HepG2 (cell line): ENCODE measurements around the gene CORO7. TPM values are rescaled to one million over a fixed set of nuclear protein-coding genes. Genes with fewer than 3 reads are reported as not detected.

ENCODE experiments used
- ATAC-seq: fragments of 200-7000 bp; cut with Tn5 transposase; 3 replicates; pipeline ENCODE4 v1.9.1; 2020; ENCODE audit warnings: mild to moderate bottlenecking, moderate library complexity
- BruUV-seq: library from RNA; stranded (reverse); fragments of 400-500 nt; replicated peaks from 2 replicates; lab custom pipeline; 2021; lab: Mats Ljungman, UMichigan
- CTCF ChIA-PET: fragments of 300-600 bp; formaldehyde crosslinking; extraction: SDS; loops from one replicate; lab custom pipeline; 2021; ENCODE audit warnings: low total read pairs, inconsistent platforms, low intra/inter-chr PET ratio; lab: Yijun Ruan, JAX
- POLR2A ChIA-PET: fragments of 350-600 bp; sonication (Branson Sonifier 250); formaldehyde crosslinking; loops from one replicate; lab custom pipeline; 2020; ENCODE audit warnings: antibody characterized with exemption, inconsistent platforms; lab: Yijun Ruan, JAX
- DNase-seq: peaks from one replicate; pipeline ENCODE4 v3.0.0-alpha.2; 2015; ENCODE audit warnings: low spot score
- FAIRE-seq: peaks from 3 replicates; lab custom pipeline; 2011; peaks lifted over from hg19 to GRCh38; lab: Jason Lieb, UNC
- H2AFZ ChIP-seq: one replicate; pipeline ENCODE4 v1.6.1; 2011; ENCODE audit warnings: low read length, inconsistent platforms
- H3K27ac ChIP-seq: fragments of 300-600 bp; 3 replicates; pipeline ENCODE4 v1.8.0; 2011; ENCODE audit warnings: mixed run types, mild to moderate bottlenecking, mixed read lengths, low read length, inconsistent platforms; ENCODE audit not compliant: insufficient read depth; ENCODE audit errors: extremely low read length
- H3K27me3 ChIP-seq, 2 experiments: fragments of 200-600 bp in 1 of 2; 2 replicates in 1 of 2; 3 replicates in 1 of 2; pipeline versions ENCODE4 v1.6.0 to v1.8.0; 2011; ENCODE audit warnings: low read length in 2 of 2, mild to moderate bottlenecking in 2 of 2, moderate library complexity in 2 of 2, inconsistent platforms in 1 of 2; ENCODE audit not compliant: insufficient read depth in 2 of 2, control insufficient read depth in 1 of 2
- H3K36me3 ChIP-seq, 2 experiments: fragments of 200-600 bp in 1 of 2; replicated peaks in 1 of 2; 2 replicates in 1 of 2; 3 replicates in 1 of 2; pipeline versions ENCODE4 v1.5.1 to v1.8.0; 2011; ENCODE audit warnings: low read length in 2 of 2, inconsistent platforms in 1 of 2; ENCODE audit not compliant: insufficient read depth in 2 of 2, control insufficient read depth in 1 of 2
- H3K4me1 ChIP-seq: 2 replicates; pipeline ENCODE4 v1.5.1; 2012; ENCODE audit warnings: low read length, inconsistent platforms; ENCODE audit not compliant: insufficient read depth
- H3K4me2 ChIP-seq: 2 replicates; pipeline ENCODE4 v1.6.0; 2011; ENCODE audit warnings: low read depth, low read length, inconsistent platforms
- H3K4me3 ChIP-seq, 3 experiments: fragments of 200-600 bp in 1 of 3; sonication (generic), shearing (Covaris generic) in 1 of 3; replicated peaks in 1 of 3; 2 replicates each; pipeline ENCODE4 v1.5.1; 2011 to 2016; ENCODE audit warnings: low read length in 3 of 3, inconsistent platforms in 2 of 3, low read depth in 2 of 3, mild to moderate bottlenecking in 2 of 3, control low read depth in 1 of 3, mixed read lengths in 1 of 3; ENCODE audit not compliant: insufficient read depth in 1 of 3
- H3K79me2 ChIP-seq: one replicate; pipeline ENCODE4 v1.6.1; 2011; ENCODE audit warnings: low read length, inconsistent platforms; ENCODE audit not compliant: insufficient read depth
- H3K9ac ChIP-seq: 2 replicates; pipeline ENCODE4 v1.6.0; 2011; ENCODE audit warnings: mild to moderate bottlenecking, low read depth, low read length, inconsistent platforms; ENCODE audit not compliant: insufficient read depth
- H3K9me3 ChIP-seq: 2 replicates; pipeline ENCODE4 v1.5.1; 2012; ENCODE audit warnings: mild to moderate bottlenecking, low read length
- H4K20me1 ChIP-seq: 2 replicates; pipeline ENCODE4 v1.6.0; 2011; ENCODE audit warnings: inconsistent platforms, mild to moderate bottlenecking, low read length, moderate library complexity; ENCODE audit not compliant: insufficient read depth
- GABPA ChIP-seq, 2 experiments: IDR thresholded peaks; 2 replicates each; pipeline ENCODE4 v1.6.1; 2011 to 2016; ENCODE audit warnings: low read depth in 2 of 2, low read length in 1 of 2, missing biosample characterization in 1 of 2, missing genetic modification characterization in 1 of 2
- NONO ChIP-seq, 2 experiments: fragments of 450-650 bp in 1 of 2; sonication (generic) in 1 of 2; formaldehyde crosslinking in 1 of 2; IDR thresholded peaks in 1 of 2; conservative IDR thresholded peaks in 1 of 2; 2 replicates each; pipeline versions ENCODE4 v1.6.1 to v1.8.0; 2017 to 2022; ENCODE audit warnings: mild to moderate bottlenecking in 1 of 2, missing genetic modification reagents in 1 of 2, moderate library complexity in 1 of 2
- RBM39 ChIP-seq: fragments of 200-400 bp; formaldehyde crosslinking; IDR thresholded peaks from one replicate; pipeline ENCODE4 v1.6.1; 2018; ENCODE audit warnings: antibody characterized with exemption, mild to moderate bottlenecking, low read depth, low read length; ENCODE audit not compliant: poor library complexity, severe bottlenecking
- REL ChIP-seq: sonication (generic); formaldehyde crosslinking; conservative IDR thresholded peaks from 2 replicates; pipeline ENCODE4 v1.8.0; 2022; ENCODE audit warnings: mild to moderate bottlenecking, missing genetic modification reagents, moderate library complexity
- RFX1 ChIP-seq: fragments of 450-650 bp; IDR thresholded peaks from 2 replicates; pipeline ENCODE4 v1.6.1; 2017
- ZC3H13 ChIP-seq: sonication (generic); formaldehyde crosslinking; IDR thresholded peaks from 2 replicates; pipeline ENCODE4 v1.8.1; 2023; ENCODE audit warnings: mild to moderate bottlenecking, missing genetic modification reagents, moderate library complexity
- ZNF766 ChIP-seq: sonication (generic); formaldehyde crosslinking; IDR thresholded peaks from 2 replicates; pipeline ENCODE4 v1.5.0; 2020; ENCODE audit warnings: missing genetic modification reagents, borderline replicate concordance
- ZNF775 ChIP-seq: sonication (generic); formaldehyde crosslinking; IDR thresholded peaks from 2 replicates; pipeline ENCODE4 v1.4.0; 2020; ENCODE audit warnings: missing genetic modification reagents, mild to moderate bottlenecking, moderate library complexity, borderline replicate concordance
- ZNF780A ChIP-seq: sonication (generic); formaldehyde crosslinking; IDR thresholded peaks from 2 replicates; pipeline ENCODE4 v1.8.0; 2022; ENCODE audit warnings: mild to moderate bottlenecking, missing genetic modification reagents, moderate library complexity
- ZNF878 ChIP-seq: sonication (generic); formaldehyde crosslinking; IDR thresholded peaks from 2 replicates; pipeline ENCODE4 v1.8.1; 2023; ENCODE audit warnings: mild to moderate bottlenecking, missing genetic modification reagents, moderate library complexity
- WGBS: methylation state at CpG from one replicate; pipeline ENCODE4 v1.1.6; 2017; ENCODE audit warnings: low lambda C conversion rate; 5-methylcytosine and 5-hydroxymethylcytosine counted together
- in situ Hi-C: cut with HindIII; loops from 2 replicates; pipeline ENCODE4 v1.10.0; 2017; ENCODE audit warnings: low pct_unique_long_range_greater_than_20kb; ENCODE audit not compliant: extremely low pct_ligation_motif_present
- intact Hi-C: fragments of 100-400 bp; cut with micrococcal nuclease; formaldehyde crosslinking; loops from one replicate; pipeline ENCODE4 v1.10.0; 2022; ENCODE audit not compliant: unreplicated experiment
- polyA plus RNA-seq, 8 experiments: library from polyadenylated mRNA; depleted of rRNA in 3 of 8; stranded (reverse) in 7 of 8; unstranded in 1 of 8; fragments of >200 nt; fragmentation: Illumina TruSeq in 4 of 8; extraction: Trizol in 4 of 8; gene quantifications; 2 replicates each; pipeline versions ENCODE4 v1.2.1 to v1.2.3, GENCODE V29; 2011 to 2016; ENCODE audit warnings: low read depth in 4 of 8, missing spikeins in 1 of 8, mixed read lengths in 1 of 8; ENCODE audit not compliant: insufficient read depth in 1 of 8
- total RNA-seq, 5 experiments: library from RNA; depleted of rRNA; stranded (reverse); fragments of >200 nt; fragmentation: Illumina TruSeq; extraction: Trizol; gene quantifications; 2 replicates each; pipeline ENCODE4 v1.2.3, GENCODE V29; 2016; ENCODE audit warnings: low read depth in 1 of 5
- TF ChIP-seq, protein P1 (sequence below), 2 experiments: sonication (generic) in 1 of 2; formaldehyde crosslinking in 1 of 2; IDR thresholded peaks; 2 replicates each; pipeline versions ENCODE4 v1.6.1 to v1.9.0; 2014 to 2022; ENCODE audit warnings: antibody characterized with exemption in 1 of 2, borderline replicate concordance in 1 of 2, inconsistent platforms in 1 of 2, low read depth in 1 of 2, missing genetic modification reagents in 1 of 2
- TF ChIP-seq, protein P2 (sequence below): sonication (generic); formaldehyde crosslinking; IDR thresholded peaks from 2 replicates; pipeline ENCODE4 v1.8.0; 2023; ENCODE audit warnings: mild to moderate bottlenecking, missing genetic modification reagents
- TF ChIP-seq, protein P3 (sequence below): sonication (generic); formaldehyde crosslinking; IDR thresholded peaks from 2 replicates; pipeline ENCODE4 v1.4.0; 2020; ENCODE audit warnings: missing genetic modification reagents

CORO7 gene
- total and polyA plus RNA-seq, 2 of the 13 experiments (the other 11 are each of a cell fraction or from before 2014, with no cell fraction given) = 9.9 to 14.3 TPM

DNA sequence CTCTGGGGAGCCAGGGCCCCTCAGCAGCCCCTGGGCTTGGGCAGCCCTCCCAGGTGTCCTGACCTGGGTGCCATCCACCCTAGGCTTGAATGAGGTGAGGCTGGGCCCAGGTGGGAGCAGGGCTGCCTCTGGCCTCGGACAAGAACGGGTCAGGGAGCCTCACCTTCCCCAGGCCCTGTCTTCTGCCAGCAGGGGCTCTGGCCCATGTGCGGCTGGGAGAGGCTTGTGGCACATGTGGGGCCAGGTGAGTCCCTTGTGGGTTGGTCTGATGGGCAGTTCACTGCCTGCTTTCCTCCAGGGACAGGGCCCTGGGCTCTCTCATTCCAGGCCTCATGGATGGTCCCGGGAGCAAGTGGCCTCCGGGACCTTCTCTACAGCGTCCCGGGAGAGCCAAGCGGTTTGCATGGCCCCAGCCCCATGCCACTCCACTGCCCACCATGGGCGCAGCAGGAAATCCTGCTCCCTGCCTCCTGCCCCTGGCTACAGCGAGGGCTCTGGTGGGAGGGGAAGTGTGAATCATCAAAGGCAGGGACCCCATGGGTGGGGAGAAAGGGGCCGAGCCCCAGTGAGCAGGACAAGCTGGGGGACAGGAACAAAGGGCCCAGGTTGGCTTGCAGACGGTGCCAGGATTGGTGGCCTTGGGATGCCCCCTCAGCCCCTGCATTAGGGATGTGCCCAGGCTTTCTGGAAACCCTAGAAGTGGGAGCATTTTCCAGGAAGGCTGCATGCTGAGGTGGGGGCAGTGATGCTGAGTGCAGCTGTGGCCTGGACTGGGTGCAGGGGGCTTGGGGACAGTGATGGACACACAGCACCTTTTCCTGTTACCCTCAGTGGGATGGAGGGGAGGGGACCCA is 32.6 kb downstream of the CORO7 start:
- no TSS peak for BruUV-seq
- Histone ChIP-seq H3K9ac (no peak overlapping the region), H4K20me1 (peaks cover 23% of the 10 kb centered on the region), H3K79me2 (peaks cover 6% of the 10 kb centered on the region), H3K4me3 (no peak overlapping the region), H2AFZ (no peak overlapping the region), H3K9me3 (no peaks in the 10 kb centered on the region), H3K4me1 (peaks cover 20% of the 10 kb centered on the region), H3K27ac (no peak overlapping the region), H3K4me2 (no peak overlapping the region), H3K36me3 (peaks cover 4 to 16% of the 10 kb centered on the region in 2 experiments), H3K27me3 (no peaks in the 10 kb centered on the region)
- ChIA-PET POLR2A (no interaction called here), CTCF (no interaction called here)
- no peak for FAIRE-seq
- DNase-seq = no peak
- ATAC-seq = no peak
- intact Hi-C loops (no loop called here), in situ Hi-C loops (no loop called here)
- WGBS = 98% methylated on average over 8 of the region's 12 CpGs
- TF ChIP-seq GABPA (IDR thresholded peaks at IDR 0.05; ENCODE audit: low read depth, low read length) (no peak), GABPA (CRISPR knock-in tag; IDR thresholded peaks at IDR 0.05; ENCODE audit: low read depth) (no peak), ZNF780A (CRISPR knock-in tag) (no peak), RBM39 (no peak), NONO (IDR thresholded peaks at IDR 0.05) (no peak), NONO (CRISPR knock-in tag; conservative IDR thresholded peaks at IDR 0.05) (0 out of 2 replicates have a peak, but pooled peaks have one; percentile 25), REL (0 out of 2 replicates have a peak, but pooled peaks have one; percentile 31), ZNF775 (no peak), ZNF766 (CRISPR knock-in tag) (no peak), ZC3H13 (no peak; the same call in 1 of the 2 replicates), RFX1 (no peak), ZNF878 (CRISPR knock-in tag) (no peak)
- TF ChIP-seq, protein P1, sequence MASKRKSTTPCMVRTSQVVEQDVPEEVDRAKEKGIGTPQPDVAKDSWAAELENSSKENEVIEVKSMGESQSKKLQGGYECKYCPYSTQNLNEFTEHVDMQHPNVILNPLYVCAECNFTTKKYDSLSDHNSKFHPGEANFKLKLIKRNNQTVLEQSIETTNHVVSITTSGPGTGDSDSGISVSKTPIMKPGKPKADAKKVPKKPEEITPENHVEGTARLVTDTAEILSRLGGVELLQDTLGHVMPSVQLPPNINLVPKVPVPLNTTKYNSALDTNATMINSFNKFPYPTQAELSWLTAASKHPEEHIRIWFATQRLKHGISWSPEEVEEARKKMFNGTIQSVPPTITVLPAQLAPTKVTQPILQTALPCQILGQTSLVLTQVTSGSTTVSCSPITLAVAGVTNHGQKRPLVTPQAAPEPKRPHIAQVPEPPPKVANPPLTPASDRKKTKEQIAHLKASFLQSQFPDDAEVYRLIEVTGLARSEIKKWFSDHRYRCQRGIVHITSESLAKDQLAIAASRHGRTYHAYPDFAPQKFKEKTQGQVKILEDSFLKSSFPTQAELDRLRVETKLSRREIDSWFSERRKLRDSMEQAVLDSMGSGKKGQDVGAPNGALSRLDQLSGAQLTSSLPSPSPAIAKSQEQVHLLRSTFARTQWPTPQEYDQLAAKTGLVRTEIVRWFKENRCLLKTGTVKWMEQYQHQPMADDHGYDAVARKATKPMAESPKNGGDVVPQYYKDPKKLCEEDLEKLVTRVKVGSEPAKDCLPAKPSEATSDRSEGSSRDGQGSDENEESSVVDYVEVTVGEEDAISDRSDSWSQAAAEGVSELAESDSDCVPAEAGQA (IDR thresholded peaks at IDR 0.05; ENCODE audit: low read depth) = no peak
- TF ChIP-seq, protein P1 (CRISPR knock-in tag; IDR thresholded peaks at IDR 0.05; ENCODE audit: borderline replicate concordance) = no peak
- TF ChIP-seq, protein P2, sequence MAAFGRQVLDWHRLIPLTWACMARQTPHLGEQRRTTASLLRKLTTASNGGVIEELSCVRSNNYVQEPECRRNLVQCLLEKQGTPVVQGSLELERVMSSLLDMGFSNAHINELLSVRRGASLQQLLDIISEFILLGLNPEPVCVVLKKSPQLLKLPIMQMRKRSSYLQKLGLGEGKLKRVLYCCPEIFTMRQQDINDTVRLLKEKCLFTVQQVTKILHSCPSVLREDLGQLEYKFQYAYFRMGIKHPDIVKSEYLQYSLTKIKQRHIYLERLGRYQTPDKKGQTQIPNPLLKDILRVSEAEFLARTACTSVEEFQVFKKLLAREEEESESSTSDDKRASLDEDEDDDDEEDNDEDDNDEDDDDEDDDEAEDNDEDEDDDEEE (CRISPR knock-in tag) = no peak
- TF ChIP-seq, protein P3, sequence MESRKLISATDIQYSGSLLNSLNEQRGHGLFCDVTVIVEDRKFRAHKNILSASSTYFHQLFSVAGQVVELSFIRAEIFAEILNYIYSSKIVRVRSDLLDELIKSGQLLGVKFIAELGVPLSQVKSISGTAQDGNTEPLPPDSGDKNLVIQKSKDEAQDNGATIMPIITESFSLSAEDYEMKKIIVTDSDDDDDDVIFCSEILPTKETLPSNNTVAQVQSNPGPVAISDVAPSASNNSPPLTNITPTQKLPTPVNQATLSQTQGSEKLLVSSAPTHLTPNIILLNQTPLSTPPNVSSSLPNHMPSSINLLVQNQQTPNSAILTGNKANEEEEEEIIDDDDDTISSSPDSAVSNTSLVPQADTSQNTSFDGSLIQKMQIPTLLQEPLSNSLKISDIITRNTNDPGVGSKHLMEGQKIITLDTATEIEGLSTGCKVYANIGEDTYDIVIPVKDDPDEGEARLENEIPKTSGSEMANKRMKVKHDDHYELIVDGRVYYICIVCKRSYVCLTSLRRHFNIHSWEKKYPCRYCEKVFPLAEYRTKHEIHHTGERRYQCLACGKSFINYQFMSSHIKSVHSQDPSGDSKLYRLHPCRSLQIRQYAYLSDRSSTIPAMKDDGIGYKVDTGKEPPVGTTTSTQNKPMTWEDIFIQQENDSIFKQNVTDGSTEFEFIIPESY (CRISPR knock-in tag) = no peak
